ENCODE results near the gene CARNS1.

- TF ChIP-seq CTCF (IDR thresholded peaks at IDR 0.05; ENCODE audit: insufficient read depth, low read length): no peak
- TF ChIP-seq, protein P1, sequence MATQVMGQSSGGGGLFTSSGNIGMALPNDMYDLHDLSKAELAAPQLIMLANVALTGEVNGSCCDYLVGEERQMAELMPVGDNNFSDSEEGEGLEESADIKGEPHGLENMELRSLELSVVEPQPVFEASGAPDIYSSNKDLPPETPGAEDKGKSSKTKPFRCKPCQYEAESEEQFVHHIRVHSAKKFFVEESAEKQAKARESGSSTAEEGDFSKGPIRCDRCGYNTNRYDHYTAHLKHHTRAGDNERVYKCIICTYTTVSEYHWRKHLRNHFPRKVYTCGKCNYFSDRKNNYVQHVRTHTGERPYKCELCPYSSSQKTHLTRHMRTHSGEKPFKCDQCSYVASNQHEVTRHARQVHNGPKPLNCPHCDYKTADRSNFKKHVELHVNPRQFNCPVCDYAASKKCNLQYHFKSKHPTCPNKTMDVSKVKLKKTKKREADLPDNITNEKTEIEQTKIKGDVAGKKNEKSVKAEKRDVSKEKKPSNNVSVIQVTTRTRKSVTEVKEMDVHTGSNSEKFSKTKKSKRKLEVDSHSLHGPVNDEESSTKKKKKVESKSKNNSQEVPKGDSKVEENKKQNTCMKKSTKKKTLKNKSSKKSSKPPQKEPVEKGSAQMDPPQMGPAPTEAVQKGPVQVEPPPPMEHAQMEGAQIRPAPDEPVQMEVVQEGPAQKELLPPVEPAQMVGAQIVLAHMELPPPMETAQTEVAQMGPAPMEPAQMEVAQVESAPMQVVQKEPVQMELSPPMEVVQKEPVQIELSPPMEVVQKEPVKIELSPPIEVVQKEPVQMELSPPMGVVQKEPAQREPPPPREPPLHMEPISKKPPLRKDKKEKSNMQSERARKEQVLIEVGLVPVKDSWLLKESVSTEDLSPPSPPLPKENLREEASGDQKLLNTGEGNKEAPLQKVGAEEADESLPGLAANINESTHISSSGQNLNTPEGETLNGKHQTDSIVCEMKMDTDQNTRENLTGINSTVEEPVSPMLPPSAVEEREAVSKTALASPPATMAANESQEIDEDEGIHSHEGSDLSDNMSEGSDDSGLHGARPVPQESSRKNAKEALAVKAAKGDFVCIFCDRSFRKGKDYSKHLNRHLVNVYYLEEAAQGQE (IDR thresholded peaks at IDR 0.05; ENCODE audit: insufficient replicate concordance, low read depth): no peak
- TF ChIP-seq POLR2AphosphoS5 (IDR thresholded peaks at IDR 0.05; ENCODE audit: low read depth): no peak
- TF ChIP-seq SPI1 (IDR thresholded peaks at IDR 0.05; ENCODE audit: borderline replicate concordance, low read depth): no peak
These were observed 7.8 kb upstream of the CARNS1 start for GRCh38 chr11:67407688-67408163.

Data from HL-60 (cell line).